Transverse colon (tissue), 4 donors: Measurements from ENCODE around the gene C19orf25.

ENCODE experiments used
- EP300 ChIP-seq: sonication (generic); formaldehyde crosslinking; IDR thresholded peaks from one replicate; pipeline ENCODE4 v1.6.1; 2017; ENCODE audit warnings: antibody characterized with exemption, low read depth
- POLR2A ChIP-seq: fragments of 450-650 bp; IDR thresholded peaks from one replicate; pipeline ENCODE4 v1.6.1; 2016; ENCODE audit warnings: antibody characterized with exemption, mild to moderate bottlenecking, moderate library complexity
- POLR2AphosphoS5 ChIP-seq, 3 donors: sonication (generic); formaldehyde crosslinking; IDR thresholded peaks; one replicate each; pipeline ENCODE4 v1.6.1; 2016; ENCODE audit warnings: antibody characterized with exemption in 3 of 3
- TF ChIP-seq, protein P1 (sequence below), 5 experiments: fragments of 200-600 bp in 3 of 5; fragments of 450-650 bp in 2 of 5; sonication (generic) in 3 of 5; IDR thresholded peaks; 1 replicate in 2 of 5; 2 replicates in 3 of 5; pipeline ENCODE4 v1.5.1; 2016 to 2017; ENCODE audit warnings: antibody characterized with exemption in 5 of 5, inconsistent platforms in 3 of 5, mild to moderate bottlenecking in 2 of 5, moderate library complexity in 1 of 5

DNA sequence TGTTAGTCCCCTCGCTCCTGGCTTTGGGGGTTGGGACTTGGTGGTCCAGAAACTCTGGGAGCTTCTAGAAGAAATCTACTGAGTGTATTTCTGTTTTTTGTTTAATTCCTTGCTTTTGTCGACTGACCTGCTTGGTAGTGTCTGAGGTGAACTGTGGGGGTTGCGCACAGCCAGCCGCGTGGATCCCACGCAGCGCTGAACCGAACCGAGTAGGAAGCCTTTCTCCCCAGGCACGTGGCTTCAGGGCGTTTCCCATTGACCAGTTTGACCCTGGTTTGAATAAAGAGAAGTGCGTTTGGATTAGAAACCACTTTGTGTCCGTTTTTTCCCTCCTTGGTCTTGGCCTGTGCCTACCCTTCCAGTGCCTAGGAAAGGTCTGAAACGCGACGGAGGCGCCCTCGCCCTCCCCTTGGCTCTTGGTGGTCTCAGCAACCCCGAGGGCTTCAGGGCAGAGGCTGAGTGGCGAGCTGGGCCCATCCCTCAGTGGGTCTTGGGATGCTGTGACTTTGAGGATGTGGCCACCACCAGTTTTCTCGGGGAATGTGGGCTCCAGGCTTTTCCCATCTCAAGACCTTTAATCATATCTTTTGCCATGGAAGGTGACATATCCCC, 43.5 kb downstream of the C19orf25 start:
- TF ChIP-seq, protein P1, sequence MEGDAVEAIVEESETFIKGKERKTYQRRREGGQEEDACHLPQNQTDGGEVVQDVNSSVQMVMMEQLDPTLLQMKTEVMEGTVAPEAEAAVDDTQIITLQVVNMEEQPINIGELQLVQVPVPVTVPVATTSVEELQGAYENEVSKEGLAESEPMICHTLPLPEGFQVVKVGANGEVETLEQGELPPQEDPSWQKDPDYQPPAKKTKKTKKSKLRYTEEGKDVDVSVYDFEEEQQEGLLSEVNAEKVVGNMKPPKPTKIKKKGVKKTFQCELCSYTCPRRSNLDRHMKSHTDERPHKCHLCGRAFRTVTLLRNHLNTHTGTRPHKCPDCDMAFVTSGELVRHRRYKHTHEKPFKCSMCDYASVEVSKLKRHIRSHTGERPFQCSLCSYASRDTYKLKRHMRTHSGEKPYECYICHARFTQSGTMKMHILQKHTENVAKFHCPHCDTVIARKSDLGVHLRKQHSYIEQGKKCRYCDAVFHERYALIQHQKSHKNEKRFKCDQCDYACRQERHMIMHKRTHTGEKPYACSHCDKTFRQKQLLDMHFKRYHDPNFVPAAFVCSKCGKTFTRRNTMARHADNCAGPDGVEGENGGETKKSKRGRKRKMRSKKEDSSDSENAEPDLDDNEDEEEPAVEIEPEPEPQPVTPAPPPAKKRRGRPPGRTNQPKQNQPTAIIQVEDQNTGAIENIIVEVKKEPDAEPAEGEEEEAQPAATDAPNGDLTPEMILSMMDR (IDR thresholded peaks at IDR 0.05): no peak
- no peak for TF ChIP-seq POLR2A
- no peak for TF ChIP-seq POLR2AphosphoS5 (IDR thresholded peaks at IDR 0.05)
- no peak for TF ChIP-seq EP300
